B cell (primary cell): Measurements from ENCODE around the gene TDRD9. TPM values are rescaled to one million over a fixed set of nuclear protein-coding genes. Genes with fewer than 3 reads are reported as not detected.

Source experiments
- ATAC-seq: fragments of 200-7000 bp; cut with Tn5 transposase; one replicate; pipeline ENCODE4 v1.10.0; 2021; ENCODE audit warnings: low read depth, mild to moderate bottlenecking, moderate number of reproducible peaks, moderate library complexity
- CTCF ChIA-PET: fragments of 350-600 bp; sonication (Branson Sonifier 250); formaldehyde crosslinking; loops from one replicate; lab custom pipeline; 2021; ENCODE audit warnings: antibody characterized with exemption, inconsistent platforms; lab: Charles Lee
- POLR2A ChIA-PET: fragments of 350-600 bp; sonication (Branson Sonifier 250); formaldehyde crosslinking; loops from one replicate; lab custom pipeline; 2021; ENCODE audit warnings: antibody characterized with exemption; lab: Charles Lee
- DNase-seq: peaks from one replicate; pipeline ENCODE4 v3.0.0; 2013
- H2AFZ ChIP-seq: 2 replicates; pipeline ENCODE4 v1.6.1; 2012; ENCODE audit warnings: mild to moderate bottlenecking, low read depth, low read length; ENCODE audit not compliant: insufficient read depth, poor library complexity, severe bottlenecking
- H3K27ac ChIP-seq, 2 donors: 1 replicate in 1 of 2; 2 replicates in 1 of 2; pipeline ENCODE4 v1.5.1; 2012 to 2013; ENCODE audit warnings: low read length in 2 of 2, mild to moderate bottlenecking in 2 of 2, moderate library complexity in 1 of 2
- H3K27me3 ChIP-seq, 4 experiments: fragments of 200-600 bp in 1 of 4; sonication (generic) in 1 of 4; replicated peaks in 1 of 4; 1 replicate in 2 of 4; 2 replicates in 2 of 4; pipeline versions ENCODE4 v1.6.1 to v1.7.0; 2013 to 2016; ENCODE audit warnings: low read length in 3 of 4, mild to moderate bottlenecking in 2 of 4, mixed read lengths in 1 of 4, moderate library complexity in 1 of 4; ENCODE audit not compliant: insufficient read depth in 4 of 4, control insufficient read depth in 3 of 4; ENCODE audit errors: control extremely low read depth in 1 of 4
- H3K36me3 ChIP-seq, 2 experiments: replicated peaks in 1 of 2; 1 replicate in 1 of 2; 2 replicates in 1 of 2; pipeline versions ENCODE4 v1.6.1 to v1.7.1; 2013; ENCODE audit warnings: low read length in 1 of 2; ENCODE audit not compliant: insufficient read depth in 2 of 2, control insufficient read depth in 1 of 2; ENCODE audit errors: control extremely low read depth in 1 of 2, extremely low read depth in 1 of 2
- H3K4me1 ChIP-seq, 2 donors: fragments of 200-600 bp in 1 of 2; sonication (generic) in 1 of 2; 1 replicate in 1 of 2; 2 replicates in 1 of 2; pipeline versions ENCODE4 v1.5.1 to v1.6.1; 2013 to 2017; ENCODE audit warnings: low read length in 2 of 2; ENCODE audit not compliant: control insufficient read depth in 2 of 2, insufficient read depth in 2 of 2
- H3K4me2 ChIP-seq: replicated peaks from 2 replicates; pipeline ENCODE3; 2012; ENCODE audit warnings: mild to moderate bottlenecking, low read depth, low read length; ENCODE audit not compliant: poor library complexity, severe bottlenecking
- H3K4me3 ChIP-seq, 5 experiments: fragments of 200-600 bp in 1 of 5; sonication (generic) in 1 of 5; 1 replicate in 3 of 5; 2 replicates in 2 of 5; pipeline versions ENCODE4 v1.5.1 to v1.7.0; 2011 to 2016; ENCODE audit warnings: low read length in 4 of 5, mild to moderate bottlenecking in 4 of 5, low read depth in 2 of 5, control low read depth in 1 of 5, moderate library complexity in 1 of 5; ENCODE audit not compliant: insufficient read depth in 1 of 5; ENCODE audit errors: control extremely low read depth in 1 of 5, extremely low read depth in 1 of 5
- H3K79me2 ChIP-seq: fragments of 200-600 bp; sonication (generic); one replicate; pipeline ENCODE4 v1.6.0; 2016; ENCODE audit warnings: low read length; ENCODE audit not compliant: control insufficient read depth, insufficient read depth
- H3K9ac ChIP-seq: fragments of 200-600 bp; sonication (generic); 2 replicates; pipeline ENCODE4 v1.6.1; 2017; ENCODE audit warnings: mild to moderate bottlenecking, low read length, moderate library complexity
- H3K9me3 ChIP-seq, 3 donors: one replicate each; pipeline versions ENCODE4 v1.6.1 to v1.7.1; 2013; ENCODE audit warnings: low read length in 2 of 3; ENCODE audit not compliant: control insufficient read depth in 2 of 3, insufficient read depth in 1 of 3; ENCODE audit errors: control extremely low read depth in 1 of 3
- H4K20me1 ChIP-seq: 2 replicates; pipeline ENCODE4 v1.6.0; 2012; ENCODE audit warnings: mild to moderate bottlenecking, low read length; ENCODE audit not compliant: insufficient read depth, control insufficient read depth, poor library complexity, severe bottlenecking
- H3K27ac Mint-ChIP-seq: one replicate; pipeline ENCODE4 v1.8.0; 2021; ENCODE audit warnings: mixed read lengths
- H3K27me3 Mint-ChIP-seq: one replicate; pipeline ENCODE4 v1.8.0; 2021; ENCODE audit warnings: mixed read lengths
- H3K4me1 Mint-ChIP-seq: one replicate; pipeline ENCODE4 v1.8.0; 2021; ENCODE audit warnings: mixed read lengths
- H3K4me3 Mint-ChIP-seq: one replicate; pipeline ENCODE4 v1.8.0; 2021; ENCODE audit warnings: mixed read lengths
- H3K9me3 Mint-ChIP-seq: one replicate; pipeline ENCODE4 v1.8.0; 2022; ENCODE audit warnings: mixed read lengths; ENCODE audit not compliant: insufficient read depth
- CTCF ChIP-seq: fragments of 200-600 bp; IDR thresholded peaks from one replicate; pipeline ENCODE4 v1.8.0; 2022; ENCODE audit warnings: antibody characterized with exemption, mild to moderate bottlenecking
- EZH2 ChIP-seq: IDR thresholded peaks from 2 replicates; pipeline ENCODE4 v1.6.1; 2012; ENCODE audit warnings: borderline replicate concordance, low read depth, mild to moderate bottlenecking, moderate library complexity, low read length; ENCODE audit not compliant: insufficient read depth, poor library complexity, severe bottlenecking
- WGBS: methylation state at CpG from one replicate; pipeline ENCODE4 v1.1.5; 2013; ENCODE audit warnings: missing lambda C conversion rate; ENCODE audit not compliant: insufficient coverage; 5-methylcytosine and 5-hydroxymethylcytosine counted together
- intact Hi-C: fragments of 100-400 bp; cut with micrococcal nuclease; formaldehyde crosslinking; loops from one replicate; pipeline ENCODE4 v1.10.0; 2022
- polyA plus RNA-seq: library from polyadenylated mRNA; depleted of rRNA; stranded (reverse); fragments of >200 nt; gene quantifications from 2 replicates; pipeline ENCODE4 v1.2.3, GENCODE V29; 2012
- total RNA-seq, 2 donors: library from RNA; stranded (reverse); fragments of 120-200 nt in 1 of 2; gene quantifications; 1 replicate in 1 of 2; 2 replicates in 1 of 2; pipeline versions ENCODE4 v1.2.3 to v1.2.4, GENCODE V29; 2013 to 2022

The TDRD9 gene
- total and polyA plus RNA-seq, 2 donors (not counting 1 experiment from before 2014, with no cell fraction given): 1.1 to 2.4 TPM

GRCh38 chr14:103989034-103989433, 60.8 kb downstream of the TDRD9 start:
- H3K27ac ChIP-seq: no peak overlapping the region
- H3K4me2 ChIP-seq: no peak overlapping the region
- H4K20me1 ChIP-seq: no peaks in the 10 kb centered on the region
- Mint-ChIP-seq H3K27ac (no peak overlapping the region), H3K4me3 (no peak overlapping the region), H3K27me3 (peaks cover 39% of the 10 kb centered on the region), H3K4me1 (no peaks in the 10 kb centered on the region), H3K9me3 (peaks cover 16% of the 10 kb centered on the region)
- no peaks in the 10 kb centered on the region for H3K4me1 ChIP-seq
- DNase-seq: no peak
- H3K9me3 ChIP-seq: peaks cover 0 to 27% (median 5%) of the 10 kb centered on the region in 3 donors
- intact Hi-C loops: no loop called here
- H3K79me2 ChIP-seq: no peaks in the 10 kb centered on the region
- TF ChIP-seq CTCF (no peak), EZH2 (no peak)
- no peak overlapping the region for H3K9ac ChIP-seq
- ATAC-seq: no peak
- H2AFZ ChIP-seq: no peak overlapping the region
- H3K4me3 ChIP-seq: no peak overlapping the region
- POLR2A ChIA-PET: no interaction called here
- no CpG with 5 or more reads among the region's 1 CpG for WGBS
- H3K36me3 ChIP-seq: no peaks in the 10 kb centered on the region
- CTCF ChIA-PET: no interaction called here
- H3K27me3 ChIP-seq: peaks cover 0 to 6% (median 0%) of the 10 kb centered on the region in 4 experiments

- H3K9ac ChIP-seq: no peak overlapping the region
- H3K79me2 ChIP-seq: no peaks in the 10 kb centered on the region
- ChIA-PET POLR2A (no interaction called here), CTCF (no interaction called here)
- no peak overlapping the region for H2AFZ ChIP-seq
- H3K4me1 ChIP-seq: no peaks in the 10 kb centered on the region
- H3K4me2 ChIP-seq: no peak overlapping the region
- peaks cover 39% of the 10 kb centered on the region for H3K27me3 Mint-ChIP-seq
- no peak for ATAC-seq
- H3K27ac ChIP-seq: no peak overlapping the region
- no peak overlapping the region for H3K27ac Mint-ChIP-seq
- WGBS: 100% methylated on average over 2 of the region's 4 CpGs
- H4K20me1 ChIP-seq: no peaks in the 10 kb centered on the region
- H3K4me3 Mint-ChIP-seq: no peak overlapping the region
- intact Hi-C loops: no loop called here
- H3K4me3 ChIP-seq: no peak overlapping the region
- H3K9me3 ChIP-seq: peaks cover 0 to 19% (median 5%) of the 10 kb centered on the region in 3 donors
- H3K36me3 ChIP-seq: no peaks in the 10 kb centered on the region
- H3K4me1 Mint-ChIP-seq: no peaks in the 10 kb centered on the region
- H3K9me3 Mint-ChIP-seq: peaks cover 16% of the 10 kb centered on the region
- peaks cover 0 to 6% (median 0%) of the 10 kb centered on the region in 4 experiments for H3K27me3 ChIP-seq
- TF ChIP-seq CTCF: no peak
- no peak for TF ChIP-seq EZH2
- no peak for DNase-seq
Observed at GRCh38 chr14:103989964-103990363, 61.7 kb downstream of the TDRD9 start.
